ENCODE measurements around the gene SCP2.
A peak's percentile ranks its signal among the peaks of the same experiment; 100 is the strongest.
"Not testable (repeated sequence)": the region's sequence is repeated elsewhere in the genome, so short reads cannot be mapped to it uniquely, and the experiment has no call there.

Gene SCP2

DNA sequence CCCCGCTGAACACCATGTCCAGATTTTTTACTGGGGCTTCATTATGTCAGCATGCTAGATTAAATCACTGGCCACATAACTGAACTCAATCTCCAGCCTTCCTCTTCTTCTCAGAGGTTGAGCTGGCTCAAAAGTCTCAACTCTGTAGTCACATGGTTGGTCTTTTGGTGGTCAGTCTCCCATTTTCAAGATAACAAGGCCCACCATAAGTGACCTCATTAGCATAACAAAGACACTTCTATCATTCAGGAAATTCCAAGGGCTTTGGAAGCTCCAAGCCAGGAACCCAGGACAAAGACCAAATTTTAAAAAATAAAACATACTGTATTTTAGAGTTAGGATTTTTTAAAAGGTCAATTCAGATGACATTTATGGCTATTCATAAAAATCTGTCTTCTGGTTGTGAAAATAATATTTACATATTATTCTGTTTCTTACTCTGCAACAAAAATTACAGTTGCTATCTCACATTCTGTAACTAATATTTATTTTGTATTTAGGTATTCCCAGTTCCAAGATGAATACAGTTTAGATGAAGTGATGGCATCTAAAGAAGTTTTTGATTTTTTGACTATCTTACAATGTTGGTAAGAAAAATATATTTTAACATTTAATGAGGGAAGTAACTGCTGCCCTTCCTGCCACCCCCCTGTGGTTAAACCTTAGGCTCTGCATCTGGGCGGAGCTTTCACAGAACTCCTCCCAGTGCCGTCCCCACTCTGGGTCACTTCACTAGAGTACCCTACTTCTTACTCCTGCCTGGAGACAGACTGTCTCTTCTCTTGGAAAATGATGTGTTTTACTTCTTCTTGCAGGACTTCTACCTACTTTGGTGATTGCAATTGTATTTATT lies 49.3 kb downstream of the SCP2 start:
- no peak for DNase-seq

- DNase-seq, result no peak
These were observed 51.0 kb downstream of the SCP2 start for GRCh38 chr1:52978045-52978444.

GRCh38 chr1:52992733-52993132 lies 65.7 kb downstream of the SCP2 start:
- not testable (repeated sequence) for DNase-seq

DNA sequence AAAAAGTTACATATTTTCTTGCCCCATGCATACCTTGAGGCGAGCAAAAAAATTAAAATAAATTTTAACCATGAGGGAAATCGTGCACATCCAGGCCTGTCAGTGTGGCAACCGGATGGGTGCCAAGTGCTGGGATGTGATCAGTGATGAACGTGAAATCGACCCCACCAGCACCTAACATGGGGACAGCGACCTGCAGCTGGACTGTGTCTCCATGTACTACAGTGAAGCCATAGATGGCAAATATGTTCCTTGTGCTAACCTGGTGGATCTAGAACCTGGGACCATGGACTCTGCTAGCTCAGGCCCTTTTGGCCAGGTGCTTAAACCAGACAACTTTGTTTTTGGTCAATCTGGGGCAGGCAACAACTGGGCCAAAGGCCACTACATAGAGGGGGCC lies 67.6 kb downstream of the SCP2 start:
- DNase-seq, result no peak

GRCh38 chr1:52996653-52997052 lies 69.6 kb downstream of the SCP2 start:
- no peak for DNase-seq

- no peak for DNase-seq
These were observed 74.1 kb downstream of the SCP2 start for GRCh38 chr1:53001128-53001527.

DNA sequence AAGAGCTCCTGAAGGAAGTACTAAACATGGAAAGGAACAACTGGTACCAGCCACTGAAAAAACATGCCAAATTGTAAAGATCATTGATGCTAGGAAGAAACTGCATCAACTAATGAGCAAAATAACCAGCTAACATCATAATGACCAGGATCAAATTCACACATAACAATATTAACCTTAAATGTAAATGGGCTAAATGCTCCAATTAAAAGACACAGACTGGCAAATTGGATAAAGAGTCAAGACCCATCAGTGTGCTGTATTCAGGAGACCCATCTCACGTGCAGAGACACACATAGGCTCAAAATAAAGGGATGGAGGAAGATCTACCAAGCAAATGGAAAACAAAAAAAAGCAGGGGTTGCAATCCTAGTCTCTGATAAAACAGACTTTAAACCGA lies 79.5 kb downstream of the SCP2 start:
- DNase-seq, result not testable (repeated sequence)

GRCh38 chr1:53010247-53010646 lies 83.2 kb downstream of the SCP2 start:
- not testable (repeated sequence) for DNase-seq

- DNase-seq, result no peak
These were observed 84.1 kb downstream of the SCP2 start for GRCh38 chr1:53011175-53011574.

DNA sequence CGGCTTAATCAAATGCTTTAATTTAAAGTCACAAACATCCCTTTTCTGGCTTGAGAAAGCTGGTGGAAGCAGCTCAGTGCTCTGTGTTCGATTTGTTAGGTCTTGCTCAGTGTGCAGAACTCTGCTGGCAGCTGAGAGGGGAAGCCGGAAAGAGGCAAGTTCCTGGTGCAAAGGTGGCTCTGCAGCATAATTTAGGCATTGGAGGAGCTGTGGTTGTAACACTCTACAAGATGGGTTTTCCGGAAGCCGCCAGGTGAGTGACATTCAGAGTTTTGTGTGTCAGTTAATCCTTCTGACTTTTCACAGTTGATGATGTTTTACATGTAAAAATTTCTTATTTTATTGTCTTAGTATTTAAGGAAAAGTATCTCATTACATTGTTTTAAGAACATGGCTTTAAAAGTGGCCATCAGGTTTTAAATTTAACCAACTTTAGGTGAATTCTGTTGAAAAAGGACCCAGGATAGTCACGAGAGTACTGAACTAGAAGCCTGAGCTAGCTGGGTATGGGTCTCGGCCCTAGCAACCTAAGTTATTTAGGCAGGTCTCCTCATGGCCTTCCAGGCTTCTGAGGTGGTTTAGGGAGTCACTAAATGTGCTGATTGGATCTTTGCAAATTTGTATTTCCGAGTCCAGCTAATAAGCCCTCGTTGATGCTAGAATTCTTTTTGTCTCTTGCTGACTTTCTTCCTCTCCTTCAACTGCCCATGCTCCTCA lies 87.9 kb downstream of the SCP2 start:
- DNase-seq, result peak; percentile 78

- DNase-seq, result no peak
These were observed 88.4 kb downstream of the SCP2 start for GRCh38 chr1:53015508-53015860.

DNA sequence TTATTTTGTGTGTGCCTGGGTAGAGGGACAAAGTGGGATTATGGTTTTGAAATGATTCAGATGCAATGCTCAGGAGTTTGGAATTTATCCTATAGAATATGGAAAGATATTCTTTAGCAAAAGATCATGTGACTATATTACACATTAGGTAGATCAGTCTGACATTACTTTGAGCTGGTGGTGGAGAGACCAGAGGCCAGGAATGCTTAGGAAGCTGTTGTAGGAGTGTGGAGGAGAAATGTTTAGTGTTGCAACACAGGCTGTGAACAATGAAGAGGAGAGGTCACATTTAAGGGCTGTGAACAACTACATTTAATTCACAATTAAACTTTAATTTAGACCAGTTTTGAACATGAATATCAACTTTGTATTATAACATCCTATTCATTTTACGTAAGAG lies 89.6 kb downstream of the SCP2 start:
- DNase-seq, result no peak

- no peak for DNase-seq
These were observed 93.5 kb downstream of the SCP2 start for GRCh38 chr1:53020588-53020987.

DNA sequence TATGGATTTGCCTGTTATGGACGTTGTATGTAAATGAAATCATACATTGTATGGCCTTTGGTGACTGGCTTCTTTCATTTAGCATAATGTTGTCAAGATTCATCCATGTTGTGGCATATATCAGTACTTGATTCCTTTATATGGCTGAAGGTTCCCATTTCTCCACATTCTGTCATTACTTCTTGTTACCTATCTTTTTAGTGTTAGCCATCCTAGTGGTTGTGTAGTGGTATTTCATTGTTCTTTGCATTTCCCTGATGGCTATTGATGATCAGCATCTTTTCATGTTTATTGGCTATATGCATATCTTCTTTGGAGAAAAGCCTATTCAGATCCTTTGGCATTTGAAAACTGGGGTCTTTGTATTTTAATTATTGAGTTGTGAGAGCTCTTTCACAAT lies 95.1 kb downstream of the SCP2 start:
- DNase-seq, result no peak

DNA sequence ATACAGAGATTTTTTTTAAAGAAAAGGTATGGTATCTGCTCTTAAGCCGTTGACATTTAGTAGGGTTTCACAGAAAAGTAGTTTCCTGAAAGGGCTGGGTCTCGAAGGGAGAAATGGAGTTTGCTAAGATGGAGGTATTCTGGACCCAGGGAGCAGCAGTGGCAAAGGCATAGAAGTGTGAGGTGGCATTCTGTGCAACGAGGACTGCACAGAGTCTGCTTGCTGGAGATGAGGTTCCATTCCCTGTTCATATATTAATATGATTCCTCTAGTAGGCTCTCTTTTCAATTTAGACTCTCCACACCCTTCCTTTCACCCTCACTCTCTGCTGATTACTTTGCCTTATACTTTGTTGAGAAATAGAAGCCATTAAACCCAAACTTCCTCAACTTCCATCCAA lies 96.5 kb downstream of the SCP2 start:
- no peak for DNase-seq

GRCh38 chr1:53024117-53024516 lies 97.0 kb downstream of the SCP2 start:
- DNase-seq, result no peak

GRCh38 chr1:53025034-53025768 lies 98.1 kb downstream of the SCP2 start:
- no peak for DNase-seq

DNA sequence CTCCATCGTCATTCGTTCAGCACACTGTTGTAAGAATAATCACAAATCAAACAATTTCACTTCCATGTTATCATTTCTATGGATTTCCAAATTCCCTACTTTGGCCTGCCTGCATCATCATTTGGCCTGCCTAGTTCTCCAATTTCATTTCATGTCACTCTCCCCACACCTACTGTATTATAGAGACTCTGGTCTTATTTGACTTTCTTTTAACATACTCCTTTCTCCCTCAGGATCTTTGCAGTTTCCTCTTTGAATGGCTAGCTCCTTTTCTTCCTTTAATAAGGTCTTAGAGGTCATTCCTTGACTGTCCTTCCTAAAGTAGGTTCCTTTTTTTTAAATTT lies 98.7 kb downstream of the SCP2 start:
- no peak for DNase-seq

GRCh38 chr1:53026254-53026653 lies 99.2 kb downstream of the SCP2 start:
- no peak for DNase-seq

GRCh38 chr1:53031732-53032131 lies 104.7 kb downstream of the SCP2 start:
- DNase-seq, result no peak

DNA sequence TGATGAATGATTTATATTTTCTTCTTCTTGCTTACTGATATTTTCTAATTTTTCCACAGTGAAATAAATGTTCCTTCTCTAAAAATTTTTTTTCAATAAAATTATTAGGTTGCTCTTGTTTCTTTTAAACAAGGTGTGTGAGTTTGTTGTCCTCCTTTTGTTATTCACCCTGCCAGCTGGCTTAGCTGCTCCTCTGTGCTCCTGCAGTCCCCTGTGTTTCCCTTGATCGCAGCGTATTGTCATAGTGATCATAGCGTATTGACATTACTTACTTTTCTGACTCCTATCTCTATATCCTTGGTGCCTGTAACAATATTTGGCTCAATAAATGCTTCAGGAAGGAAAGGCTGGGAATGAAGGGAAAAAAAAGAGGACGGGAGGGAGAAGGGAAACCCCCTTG lies 110.1 kb downstream of the SCP2 start:
- no peak for DNase-seq

- no peak for DNase-seq
These were observed 111.5 kb downstream of the SCP2 start for GRCh38 chr1:53038566-53038965.

GRCh38 chr1:53043271-53043670 lies 116.2 kb downstream of the SCP2 start:
- no peak for DNase-seq

DNA sequence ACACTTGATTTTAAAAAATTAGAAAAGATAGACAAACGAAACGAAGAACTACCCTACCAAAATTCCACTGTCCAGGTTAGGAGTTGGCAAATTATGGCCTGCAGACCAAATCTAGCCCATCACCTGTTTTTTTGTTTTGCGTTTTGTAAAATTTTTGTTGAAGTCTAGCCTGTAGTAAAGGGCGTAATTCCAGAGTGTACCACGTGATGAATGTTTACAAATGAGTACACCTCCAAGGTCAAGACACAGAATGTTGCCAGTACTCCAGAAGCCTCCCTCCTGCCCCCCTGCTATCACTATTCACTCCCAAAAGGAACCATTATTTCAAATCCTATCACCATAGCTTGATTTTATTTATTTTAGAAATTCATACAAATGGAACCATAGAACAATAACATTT lies 117.8 kb downstream of the SCP2 start:
- DNase-seq, result no peak

All from CD4-positive, alpha-beta T cell treated with Interleukin-17A for 4 hours (primary cell).